Fibroblast of pulmonary artery (primary cell): ENCODE data around the gene CCDC185.
"Not testable (repeated sequence)": the region's sequence is repeated elsewhere in the genome, so short reads cannot be mapped to it uniquely, and the experiment has no call there.

ENCODE experiments used
- DNase-seq: peaks from one replicate; pipeline ENCODE4 v3.0.0-alpha.2; 2010; ENCODE audit warnings: low read depth
- H3K4me3 ChIP-seq: replicated peaks from 2 replicates; pipeline ENCODE4 v1.5.1; 2011; ENCODE audit warnings: low read depth, mild to moderate bottlenecking, control low read depth, low read length, moderate library complexity
- CTCF ChIP-seq: IDR thresholded peaks from 2 replicates; pipeline ENCODE4 v1.5.1; 2011; ENCODE audit warnings: mild to moderate bottlenecking, control low read depth, low read length, inconsistent platforms; ENCODE audit errors: missing control alignments

The CCDC185 gene

GRCh38 chr1:223390618-223391017 lies 2.6 kb upstream of the CCDC185 start:
- no peak for TF ChIP-seq CTCF

GRCh38 chr1:223394242-223394641 lies 1.0 kb downstream of the CCDC185 start:
- no peak for TF ChIP-seq CTCF
- no peak overlapping the region for H3K4me3 ChIP-seq
- no peak for DNase-seq

More at GRCh38 chr1:223390618-223391017, 2.6 kb upstream of the CCDC185 start:
- no peak overlapping the region for H3K4me3 ChIP-seq
- DNase-seq: no peak

- DNase-seq: no peak
- no peak overlapping the region for H3K4me3 ChIP-seq
- TF ChIP-seq CTCF: no peak
These were observed 1.5 kb downstream of the CCDC185 start for GRCh38 chr1:223394706-223395105.

- not testable (repeated sequence) for H3K4me3 ChIP-seq, DNase-seq
These were observed 6.2 kb downstream of the CCDC185 start for GRCh38 chr1:223399393-223399792.

GRCh38 chr1:223401873-223402789 lies 8.9 kb downstream of the CCDC185 start:
- DNase-seq: peak; percentile 53
- no peak for TF ChIP-seq CTCF

GRCh38 chr1:223402790-223403142 lies 9.6 kb downstream of the CCDC185 start:
- no peak overlapping the region for H3K4me3 ChIP-seq
- no peak for TF ChIP-seq CTCF
- DNase-seq: no peak

More at GRCh38 chr1:223401873-223402789, 8.9 kb downstream of the CCDC185 start:
- no peak overlapping the region for H3K4me3 ChIP-seq

- peak; percentile 11 for DNase-seq
These were observed 10.1 kb downstream of the CCDC185 start for GRCh38 chr1:223403184-223403815.

More at GRCh38 chr1:223403184-223403815, 10.1 kb downstream of the CCDC185 start:
- no peak overlapping the region for H3K4me3 ChIP-seq
- TF ChIP-seq CTCF: no peak
